WTC11 (cell line): Measurements from ENCODE around the gene ANKIB1. TPM values are rescaled to one million over a fixed set of nuclear protein-coding genes. Genes with fewer than 3 reads are reported as not detected.

Experiments used
- ATAC-seq: fragments of 200-7000 bp; cut with Tn5 transposase; 2 replicates; pipeline ENCODE4 v1.10.0; 2021; ENCODE audit warnings: mild to moderate bottlenecking, moderate library complexity
- CTCF ChIA-PET: fragments of 300-600 bp; sonication (Branson Sonifier 250); formaldehyde crosslinking; loops from one replicate; lab custom pipeline; 2021; ENCODE audit warnings: antibody characterized with exemption; lab: Charles Lee
- POLR2A ChIA-PET: fragments of 350-600 bp; sonication (Branson Sonifier 250); formaldehyde crosslinking; loops from one replicate; lab custom pipeline; 2021; ENCODE audit warnings: antibody characterized with exemption; lab: Charles Lee
- DNase-seq: peaks from one replicate; pipeline ENCODE4 v3.0.0; 2021; ENCODE audit warnings: low spot score
- H3K27ac Mint-ChIP-seq: 2 replicates; pipeline ENCODE4 v1.8.0; 2021; ENCODE audit warnings: mixed read lengths
- H3K27me3 Mint-ChIP-seq: 2 replicates; pipeline ENCODE4 v1.8.0; 2021; ENCODE audit warnings: low read depth, mild to moderate bottlenecking, moderate library complexity, mixed read lengths
- H3K36me3 Mint-ChIP-seq: 2 replicates; pipeline ENCODE4 v1.8.0; 2021; ENCODE audit warnings: mixed read lengths
- H3K4me1 Mint-ChIP-seq: 2 replicates; pipeline ENCODE4 v1.8.0; 2022; ENCODE audit warnings: mixed read lengths
- H3K4me3 Mint-ChIP-seq: 2 replicates; pipeline ENCODE4 v1.8.0; 2021; ENCODE audit warnings: mild to moderate bottlenecking, moderate library complexity, mixed read lengths
- H3K9me3 Mint-ChIP-seq: 2 replicates; pipeline ENCODE4 v1.8.0; 2021; ENCODE audit warnings: mixed read lengths
- ATF1 ChIP-seq: sonication (generic); formaldehyde crosslinking; IDR thresholded peaks from 2 replicates; pipeline ENCODE4 v1.8.1; 2023; ENCODE audit warnings: mild to moderate bottlenecking, moderate library complexity, missing genetic modification reagents
- CREM ChIP-seq: sonication (generic); formaldehyde crosslinking; IDR thresholded peaks from 2 replicates; pipeline ENCODE4 v1.8.1; 2022; ENCODE audit warnings: mild to moderate bottlenecking, missing genetic modification reagents, moderate library complexity
- ELF4 ChIP-seq: sonication (generic); formaldehyde crosslinking; IDR thresholded peaks from 2 replicates; pipeline ENCODE4 v1.8.1; 2022; ENCODE audit warnings: low read depth, mild to moderate bottlenecking, moderate library complexity, missing genetic modification reagents
- JAZF1 ChIP-seq: fragments of 250-450 bp; sonication (Bioruptor Pico); IDR thresholded peaks from 2 replicates; pipeline ENCODE4 v1.9.0; 2021; ENCODE audit warnings: moderate library complexity, mild to moderate bottlenecking, inconsistent platforms
- RORB ChIP-seq: fragments of 250-450 bp; sonication (Bioruptor Pico); IDR thresholded peaks from 2 replicates; pipeline ENCODE4 v1.9.0; 2021; ENCODE audit warnings: mild to moderate bottlenecking
- SMAD3 ChIP-seq: sonication (generic); formaldehyde crosslinking; IDR thresholded peaks from 2 replicates; pipeline ENCODE4 v1.8.0; 2022; ENCODE audit warnings: missing genetic modification reagents, mild to moderate bottlenecking, borderline replicate concordance
- TEAD1 ChIP-seq: sonication (generic); formaldehyde crosslinking; IDR thresholded peaks from 2 replicates; pipeline ENCODE4 v1.8.0; 2022; ENCODE audit warnings: mild to moderate bottlenecking, missing genetic modification reagents
- ZNF396 ChIP-seq: fragments of 250-450 bp; sonication (Bioruptor Pico); IDR thresholded peaks from 2 replicates; pipeline ENCODE4 v1.8.0; 2021; ENCODE audit warnings: mild to moderate bottlenecking, moderate library complexity, borderline replicate concordance
- total RNA-seq: library from RNA; stranded (reverse); gene quantifications from 3 replicates; pipeline ENCODE4 v1.2.3, GENCODE V29; 2021
- TF ChIP-seq, protein P1 (sequence below): fragments of 250-450 bp; sonication (Bioruptor Pico); IDR thresholded peaks from 2 replicates; pipeline ENCODE4 v2.1.2; 2022; ENCODE audit warnings: mild to moderate bottlenecking, moderate library complexity
- TF ChIP-seq, protein P2 (sequence below): fragments of 250-450 bp; sonication (Bioruptor Pico); IDR thresholded peaks from 2 replicates; pipeline ENCODE4 v1.8.0; 2021; ENCODE audit warnings: mild to moderate bottlenecking
- TF ChIP-seq, protein P3 (sequence below): sonication (generic); formaldehyde crosslinking; IDR thresholded peaks from 2 replicates; pipeline ENCODE4 v1.8.1; 2022; ENCODE audit warnings: missing genetic modification reagents, borderline replicate concordance
- TF ChIP-seq, protein P4 (sequence below): sonication (generic); formaldehyde crosslinking; IDR thresholded peaks from 2 replicates; pipeline ENCODE4 v1.8.1; 2023; ENCODE audit warnings: mild to moderate bottlenecking, moderate library complexity, missing genetic modification reagents
- TF ChIP-seq, protein P5 (sequence below): sonication (generic); formaldehyde crosslinking; conservative IDR thresholded peaks from 2 replicates; pipeline ENCODE4 v1.8.1; 2023; ENCODE audit warnings: mild to moderate bottlenecking, low read depth, missing genetic modification reagents, moderate library complexity
- TF ChIP-seq, protein P6 (sequence below): sonication (generic); formaldehyde crosslinking; IDR thresholded peaks from 2 replicates; pipeline ENCODE4 v1.8.0; 2022; ENCODE audit warnings: mild to moderate bottlenecking, missing genetic modification reagents
- TF ChIP-seq, protein P7 (sequence below): sonication (generic); formaldehyde crosslinking; IDR thresholded peaks from 2 replicates; pipeline ENCODE4 v1.8.0; 2022; ENCODE audit warnings: missing genetic modification reagents

The ANKIB1 gene
- total RNA-seq, 1 experiment from 2014 or later, result 38.5 TPM

DNA sequence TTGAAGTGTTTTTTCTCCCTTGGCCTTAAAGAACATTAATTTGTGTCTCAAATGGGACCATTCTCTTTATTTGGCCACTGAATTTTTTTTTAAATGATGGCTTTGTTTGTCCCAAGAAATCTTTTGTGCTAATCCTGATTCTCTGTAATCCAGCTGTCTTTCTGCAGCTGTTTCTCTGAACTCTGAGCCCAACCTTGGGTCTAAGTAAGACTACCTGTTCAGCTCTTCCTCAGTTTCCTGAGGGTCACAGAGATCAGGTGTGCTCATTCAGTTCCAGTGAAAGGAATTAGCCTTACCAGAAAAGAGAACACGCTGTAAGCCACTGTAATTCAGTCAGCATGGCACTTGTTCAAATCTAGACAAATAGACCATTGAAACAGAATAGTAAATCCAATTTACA is 94.2 kb downstream of the ANKIB1 start (continued):
- TF ChIP-seq, protein P1, sequence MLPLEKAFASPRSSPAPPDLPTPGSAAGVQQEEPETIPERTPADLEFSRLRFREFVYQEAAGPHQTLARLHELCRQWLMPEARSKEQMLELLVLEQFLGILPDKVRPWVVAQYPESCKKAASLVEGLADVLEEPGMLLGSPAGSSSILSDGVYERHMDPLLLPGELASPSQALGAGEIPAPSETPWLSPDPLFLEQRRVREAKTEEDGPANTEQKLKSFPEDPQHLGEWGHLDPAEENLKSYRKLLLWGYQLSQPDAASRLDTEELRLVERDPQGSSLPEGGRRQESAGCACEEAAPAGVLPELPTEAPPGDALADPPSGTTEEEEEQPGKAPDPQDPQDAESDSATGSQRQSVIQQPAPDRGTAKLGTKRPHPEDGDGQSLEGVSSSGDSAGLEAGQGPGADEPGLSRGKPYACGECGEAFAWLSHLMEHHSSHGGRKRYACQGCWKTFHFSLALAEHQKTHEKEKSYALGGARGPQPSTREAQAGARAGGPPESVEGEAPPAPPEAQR (CRISPR knock-in tag), result no peak
- no peak for TF ChIP-seq RORB (CRISPR knock-in tag)

DNA sequence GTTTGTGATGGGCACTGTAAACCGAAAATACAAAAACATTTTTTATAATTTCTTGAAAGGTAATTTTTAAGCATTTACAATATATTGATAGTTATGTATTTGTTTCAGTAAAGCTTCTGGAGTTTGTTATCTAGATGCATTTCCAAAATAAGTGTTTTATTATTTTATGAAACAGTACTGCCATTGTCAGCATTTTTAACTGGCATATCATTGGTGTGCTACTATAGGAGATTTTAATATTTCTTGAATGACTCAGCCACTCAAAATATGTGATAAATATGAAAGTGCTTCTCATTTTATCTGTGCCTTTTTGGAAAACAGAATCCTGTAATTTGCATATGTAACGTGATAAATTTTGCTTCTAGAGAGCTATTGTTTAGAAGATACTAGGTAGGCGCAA is 97.9 kb downstream of the ANKIB1 start:
- H3K9me3 Mint-ChIP-seq, result no peaks in the 10 kb centered on the region
- H3K4me1 Mint-ChIP-seq, result no peaks in the 10 kb centered on the region
- no peak for ATAC-seq
- H3K36me3 Mint-ChIP-seq, result peaks cover 5% of the 10 kb centered on the region
- ChIA-PET POLR2A (no interaction called here), CTCF (no interaction called here)
- TF ChIP-seq, protein P2, sequence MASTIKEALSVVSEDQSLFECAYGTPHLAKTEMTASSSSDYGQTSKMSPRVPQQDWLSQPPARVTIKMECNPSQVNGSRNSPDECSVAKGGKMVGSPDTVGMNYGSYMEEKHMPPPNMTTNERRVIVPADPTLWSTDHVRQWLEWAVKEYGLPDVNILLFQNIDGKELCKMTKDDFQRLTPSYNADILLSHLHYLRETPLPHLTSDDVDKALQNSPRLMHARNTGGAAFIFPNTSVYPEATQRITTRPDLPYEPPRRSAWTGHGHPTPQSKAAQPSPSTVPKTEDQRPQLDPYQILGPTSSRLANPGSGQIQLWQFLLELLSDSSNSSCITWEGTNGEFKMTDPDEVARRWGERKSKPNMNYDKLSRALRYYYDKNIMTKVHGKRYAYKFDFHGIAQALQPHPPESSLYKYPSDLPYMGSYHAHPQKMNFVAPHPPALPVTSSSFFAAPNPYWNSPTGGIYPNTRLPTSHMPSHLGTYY, result no peak
- TF ChIP-seq, protein P3, sequence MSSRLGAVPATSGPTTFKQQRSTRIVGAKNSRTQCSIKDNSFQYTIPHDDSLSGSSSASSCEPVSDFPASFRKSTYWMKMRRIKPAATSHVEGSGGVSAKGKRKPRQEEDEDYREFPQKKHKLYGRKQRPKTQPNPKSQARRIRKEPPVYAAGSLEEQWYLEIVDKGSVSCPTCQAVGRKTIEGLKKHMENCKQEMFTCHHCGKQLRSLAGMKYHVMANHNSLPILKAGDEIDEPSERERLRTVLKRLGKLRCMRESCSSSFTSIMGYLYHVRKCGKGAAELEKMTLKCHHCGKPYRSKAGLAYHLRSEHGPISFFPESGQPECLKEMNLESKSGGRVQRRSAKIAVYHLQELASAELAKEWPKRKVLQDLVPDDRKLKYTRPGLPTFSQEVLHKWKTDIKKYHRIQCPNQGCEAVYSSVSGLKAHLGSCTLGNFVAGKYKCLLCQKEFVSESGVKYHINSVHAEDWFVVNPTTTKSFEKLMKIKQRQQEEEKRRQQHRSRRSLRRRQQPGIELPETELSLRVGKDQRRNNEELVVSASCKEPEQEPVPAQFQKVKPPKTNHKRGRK, result no peak
- TF ChIP-seq ZNF396 (CRISPR knock-in tag) (no peak), CREM (CRISPR knock-in tag) (no peak), JAZF1 (CRISPR knock-in tag) (no peak), SMAD3 (no peak), ATF1 (no peak), ELF4 (CRISPR knock-in tag) (no peak), TEAD1 (CRISPR knock-in tag) (no peak)
- TF ChIP-seq, protein P4, sequence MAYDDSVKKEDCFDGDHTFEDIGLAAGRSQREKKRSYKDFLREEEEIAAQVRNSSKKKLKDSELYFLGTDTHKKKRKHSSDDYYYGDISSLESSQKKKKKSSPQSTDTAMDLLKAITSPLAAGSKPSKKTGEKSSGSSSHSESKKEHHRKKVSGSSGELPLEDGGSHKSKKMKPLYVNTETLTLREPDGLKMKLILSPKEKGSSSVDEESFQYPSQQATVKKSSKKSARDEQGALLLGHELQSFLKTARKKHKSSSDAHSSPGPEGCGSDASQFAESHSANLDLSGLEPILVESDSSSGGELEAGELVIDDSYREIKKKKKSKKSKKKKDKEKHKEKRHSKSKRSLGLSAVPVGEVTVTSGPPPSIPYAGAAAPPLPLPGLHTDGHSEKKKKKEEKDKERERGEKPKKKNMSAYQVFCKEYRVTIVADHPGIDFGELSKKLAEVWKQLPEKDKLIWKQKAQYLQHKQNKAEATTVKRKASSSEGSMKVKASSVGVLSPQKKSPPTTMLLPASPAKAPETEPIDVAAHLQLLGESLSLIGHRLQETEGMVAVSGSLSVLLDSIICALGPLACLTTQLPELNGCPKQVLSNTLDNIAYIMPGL (CRISPR knock-in tag), result no peak
- TF ChIP-seq, protein P5, sequence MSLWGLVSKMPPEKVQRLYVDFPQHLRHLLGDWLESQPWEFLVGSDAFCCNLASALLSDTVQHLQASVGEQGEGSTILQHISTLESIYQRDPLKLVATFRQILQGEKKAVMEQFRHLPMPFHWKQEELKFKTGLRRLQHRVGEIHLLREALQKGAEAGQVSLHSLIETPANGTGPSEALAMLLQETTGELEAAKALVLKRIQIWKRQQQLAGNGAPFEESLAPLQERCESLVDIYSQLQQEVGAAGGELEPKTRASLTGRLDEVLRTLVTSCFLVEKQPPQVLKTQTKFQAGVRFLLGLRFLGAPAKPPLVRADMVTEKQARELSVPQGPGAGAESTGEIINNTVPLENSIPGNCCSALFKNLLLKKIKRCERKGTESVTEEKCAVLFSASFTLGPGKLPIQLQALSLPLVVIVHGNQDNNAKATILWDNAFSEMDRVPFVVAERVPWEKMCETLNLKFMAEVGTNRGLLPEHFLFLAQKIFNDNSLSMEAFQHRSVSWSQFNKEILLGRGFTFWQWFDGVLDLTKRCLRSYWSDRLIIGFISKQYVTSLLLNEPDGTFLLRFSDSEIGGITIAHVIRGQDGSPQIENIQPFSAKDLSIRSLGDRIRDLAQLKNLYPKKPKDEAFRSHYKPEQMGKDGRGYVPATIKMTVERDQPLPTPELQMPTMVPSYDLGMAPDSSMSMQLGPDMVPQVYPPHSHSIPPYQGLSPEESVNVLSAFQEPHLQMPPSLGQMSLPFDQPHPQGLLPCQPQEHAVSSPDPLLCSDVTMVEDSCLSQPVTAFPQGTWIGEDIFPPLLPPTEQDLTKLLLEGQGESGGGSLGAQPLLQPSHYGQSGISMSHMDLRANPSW, result no peak
- TF ChIP-seq, protein P6, sequence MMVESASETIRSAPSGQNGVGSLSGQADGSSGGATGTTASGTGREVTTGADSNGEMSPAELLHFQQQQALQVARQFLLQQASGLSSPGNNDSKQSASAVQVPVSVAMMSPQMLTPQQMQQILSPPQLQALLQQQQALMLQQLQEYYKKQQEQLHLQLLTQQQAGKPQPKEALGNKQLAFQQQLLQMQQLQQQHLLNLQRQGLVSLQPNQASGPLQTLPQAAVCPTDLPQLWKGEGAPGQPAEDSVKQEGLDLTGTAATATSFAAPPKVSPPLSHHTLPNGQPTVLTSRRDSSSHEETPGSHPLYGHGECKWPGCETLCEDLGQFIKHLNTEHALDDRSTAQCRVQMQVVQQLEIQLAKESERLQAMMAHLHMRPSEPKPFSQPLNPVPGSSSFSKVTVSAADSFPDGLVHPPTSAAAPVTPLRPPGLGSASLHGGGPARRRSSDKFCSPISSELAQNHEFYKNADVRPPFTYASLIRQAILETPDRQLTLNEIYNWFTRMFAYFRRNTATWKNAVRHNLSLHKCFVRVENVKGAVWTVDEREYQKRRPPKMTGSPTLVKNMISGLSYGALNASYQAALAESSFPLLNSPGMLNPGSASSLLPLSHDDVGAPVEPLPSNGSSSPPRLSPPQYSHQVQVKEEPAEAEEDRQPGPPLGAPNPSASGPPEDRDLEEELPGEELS (CRISPR knock-in tag), result no peak
- TF ChIP-seq, protein P1 (CRISPR knock-in tag), result no peak
- TF ChIP-seq, protein P7, sequence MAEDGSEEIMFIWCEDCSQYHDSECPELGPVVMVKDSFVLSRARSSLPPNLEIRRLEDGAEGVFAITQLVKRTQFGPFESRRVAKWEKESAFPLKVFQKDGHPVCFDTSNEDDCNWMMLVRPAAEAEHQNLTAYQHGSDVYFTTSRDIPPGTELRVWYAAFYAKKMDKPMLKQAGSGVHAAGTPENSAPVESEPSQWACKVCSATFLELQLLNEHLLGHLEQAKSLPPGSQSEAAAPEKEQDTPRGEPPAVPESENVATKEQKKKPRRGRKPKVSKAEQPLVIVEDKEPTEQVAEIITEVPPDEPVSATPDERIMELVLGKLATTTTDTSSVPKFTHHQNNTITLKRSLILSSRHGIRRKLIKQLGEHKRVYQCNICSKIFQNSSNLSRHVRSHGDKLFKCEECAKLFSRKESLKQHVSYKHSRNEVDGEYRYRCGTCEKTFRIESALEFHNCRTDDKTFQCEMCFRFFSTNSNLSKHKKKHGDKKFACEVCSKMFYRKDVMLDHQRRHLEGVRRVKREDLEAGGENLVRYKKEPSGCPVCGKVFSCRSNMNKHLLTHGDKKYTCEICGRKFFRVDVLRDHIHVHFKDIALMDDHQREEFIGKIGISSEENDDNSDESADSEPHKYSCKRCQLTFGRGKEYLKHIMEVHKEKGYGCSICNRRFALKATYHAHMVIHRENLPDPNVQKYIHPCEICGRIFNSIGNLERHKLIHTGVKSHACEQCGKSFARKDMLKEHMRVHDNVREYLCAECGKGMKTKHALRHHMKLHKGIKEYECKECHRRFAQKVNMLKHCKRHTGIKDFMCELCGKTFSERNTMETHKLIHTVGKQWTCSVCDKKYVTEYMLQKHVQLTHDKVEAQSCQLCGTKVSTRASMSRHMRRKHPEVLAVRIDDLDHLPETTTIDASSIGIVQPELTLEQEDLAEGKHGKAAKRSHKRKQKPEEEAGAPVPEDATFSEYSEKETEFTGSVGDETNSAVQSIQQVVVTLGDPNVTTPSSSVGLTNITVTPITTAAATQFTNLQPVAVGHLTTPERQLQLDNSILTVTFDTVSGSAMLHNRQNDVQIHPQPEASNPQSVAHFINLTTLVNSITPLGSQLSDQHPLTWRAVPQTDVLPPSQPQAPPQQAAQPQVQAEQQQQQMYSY, result no peak
- no peak overlapping the region for H3K4me3 Mint-ChIP-seq
- H3K27me3 Mint-ChIP-seq, result no peaks in the 10 kb centered on the region
- no peak overlapping the region for H3K27ac Mint-ChIP-seq
- no peak for DNase-seq
